Measurements from ENCODE around the gene ZSCAN20.

GRCh38 chr1:33443705-33444180 lies 28.7 kb upstream of the ZSCAN20 start:
- TF ChIP-seq CTCF (conservative IDR thresholded peaks at IDR 0.05; ENCODE audit: low read depth, low read length) = no peak
- TF ChIP-seq EZH2 (IDR thresholded peaks at IDR 0.05; ENCODE audit: low read length, unreplicated experiment) = no peak

Measured in PC-3 (cell line).